Measurements from ENCODE around the gene EEFSEC.

The EEFSEC gene

GRCh38 chr3:128320551-128321340 is 167.5 kb downstream of the EEFSEC start:
- DNase-seq: no peak

- DNase-seq: no peak
These were observed 168.1 kb downstream of the EEFSEC start for GRCh38 chr3:128321418-128321817.

GRCh38 chr3:128322030-128323022 is 169.0 kb downstream of the EEFSEC start:
- DNase-seq: no peak

GRCh38 chr3:128323206-128324081 is 170.2 kb downstream of the EEFSEC start:
- no peak for DNase-seq

- no peak for DNase-seq
These were observed 171.8 kb downstream of the EEFSEC start for GRCh38 chr3:128324911-128325592.

- no peak for DNase-seq
These were observed 173.0 kb downstream of the EEFSEC start for GRCh38 chr3:128326051-128326823.

- no peak for DNase-seq
These were observed 174.3 kb downstream of the EEFSEC start for GRCh38 chr3:128327606-128328031.

GRCh38 chr3:128328546-128329458 is 175.5 kb downstream of the EEFSEC start:
- DNase-seq: no peak

- DNase-seq: no peak
These were observed 176.4 kb downstream of the EEFSEC start for GRCh38 chr3:128329491-128330213.

- DNase-seq: no peak
These were observed 177.0 kb downstream of the EEFSEC start for GRCh38 chr3:128330214-128330842.

- DNase-seq: no peak
These were observed 180.9 kb downstream of the EEFSEC start for GRCh38 chr3:128334086-128334645.

GRCh38 chr3:128334766-128335165 is 181.5 kb downstream of the EEFSEC start:
- no peak for DNase-seq

GRCh38 chr3:128335621-128336296 is 182.5 kb downstream of the EEFSEC start:
- DNase-seq: no peak

- no peak for DNase-seq
These were observed 183.3 kb downstream of the EEFSEC start for GRCh38 chr3:128336337-128337156.

- no peak for DNase-seq
These were observed 184.0 kb downstream of the EEFSEC start for GRCh38 chr3:128337305-128337704.

GRCh38 chr3:128338536-128339330 is 185.5 kb downstream of the EEFSEC start:
- no peak for DNase-seq

Measured in NCI-H1048 (cell line).